GM23248 (cell line): ENCODE measurements around the gene CFLAR.

ENCODE experiments used
- EZH2 ChIP-seq: fragments of 200-600 bp; sonication (generic); IDR thresholded peaks from 2 replicates; pipeline ENCODE4 v1.6.1; 2018; ENCODE audit warnings: antibody characterized with exemption, mild to moderate bottlenecking; ENCODE audit not compliant: insufficient read depth, poor library complexity, severe bottlenecking
- EZH2phosphoT487 ChIP-seq: fragments of 200-600 bp; sonication (generic); IDR thresholded peaks from 2 replicates; pipeline ENCODE4 v1.6.1; 2018; ENCODE audit warnings: antibody characterized with exemption, moderate library complexity, mild to moderate bottlenecking, low read depth; ENCODE audit not compliant: insufficient read depth

- no peak for TF ChIP-seq EZH2phosphoT487
- TF ChIP-seq EZH2: no peak
Observed at GRCh38 chr2:201093573-201093972, 22.4 kb upstream of the CFLAR start.
